Lower leg skin (tissue), 3 donors: ENCODE results near the gene TCTN1.

Experiments used
- POLR2A ChIP-seq, 2 donors: fragments of 450-650 bp; IDR thresholded peaks; one replicate each; pipeline ENCODE4 v1.6.1; 2016 to 2017; ENCODE audit warnings: antibody characterized with exemption in 2 of 2, mild to moderate bottlenecking in 1 of 2, moderate library complexity in 1 of 2
- TF ChIP-seq, protein P1 (sequence below), 3 donors: fragments of 450-650 bp; IDR thresholded peaks; one replicate each; pipeline ENCODE4 v1.5.1; 2016; ENCODE audit warnings: antibody characterized with exemption in 3 of 3, mild to moderate bottlenecking in 3 of 3, moderate library complexity in 2 of 3

DNA sequence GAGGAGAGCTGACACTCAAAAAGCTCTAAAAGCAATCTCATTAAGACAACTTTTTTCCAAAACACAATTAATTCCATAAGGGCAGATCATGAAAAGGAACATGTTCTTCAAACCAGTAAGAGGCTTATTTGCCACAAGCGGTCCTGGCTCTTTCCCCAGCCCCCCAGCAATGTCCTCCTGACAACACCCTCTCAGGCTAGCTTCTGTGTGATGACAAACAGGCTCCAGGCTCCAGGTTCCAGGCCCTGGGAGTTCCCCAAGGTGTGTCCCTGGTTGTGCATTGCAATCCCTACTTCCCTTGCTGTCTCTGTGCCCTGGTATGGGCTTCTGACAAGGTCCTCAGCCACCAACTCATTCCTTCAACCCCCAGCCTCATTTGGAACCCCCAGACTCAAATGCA lies 66.1 kb downstream of the TCTN1 start:
- TF ChIP-seq, protein P1, sequence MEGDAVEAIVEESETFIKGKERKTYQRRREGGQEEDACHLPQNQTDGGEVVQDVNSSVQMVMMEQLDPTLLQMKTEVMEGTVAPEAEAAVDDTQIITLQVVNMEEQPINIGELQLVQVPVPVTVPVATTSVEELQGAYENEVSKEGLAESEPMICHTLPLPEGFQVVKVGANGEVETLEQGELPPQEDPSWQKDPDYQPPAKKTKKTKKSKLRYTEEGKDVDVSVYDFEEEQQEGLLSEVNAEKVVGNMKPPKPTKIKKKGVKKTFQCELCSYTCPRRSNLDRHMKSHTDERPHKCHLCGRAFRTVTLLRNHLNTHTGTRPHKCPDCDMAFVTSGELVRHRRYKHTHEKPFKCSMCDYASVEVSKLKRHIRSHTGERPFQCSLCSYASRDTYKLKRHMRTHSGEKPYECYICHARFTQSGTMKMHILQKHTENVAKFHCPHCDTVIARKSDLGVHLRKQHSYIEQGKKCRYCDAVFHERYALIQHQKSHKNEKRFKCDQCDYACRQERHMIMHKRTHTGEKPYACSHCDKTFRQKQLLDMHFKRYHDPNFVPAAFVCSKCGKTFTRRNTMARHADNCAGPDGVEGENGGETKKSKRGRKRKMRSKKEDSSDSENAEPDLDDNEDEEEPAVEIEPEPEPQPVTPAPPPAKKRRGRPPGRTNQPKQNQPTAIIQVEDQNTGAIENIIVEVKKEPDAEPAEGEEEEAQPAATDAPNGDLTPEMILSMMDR (IDR thresholded peaks at IDR 0.05): no peak
- no peak for TF ChIP-seq POLR2A (IDR thresholded peaks at IDR 0.05)
